Measurements from ENCODE around the gene PIPOX. TPM values are rescaled to one million over a fixed set of nuclear protein-coding genes. Genes with fewer than 3 reads are reported as not detected.

The PIPOX gene
- total RNA-seq, 1 donor from 2014 or later, result 0.29 TPM

- Histone ChIP-seq H3K36me3 (ENCODE audit: control insufficient read depth, insufficient read depth, low read length) (no peaks in the 10 kb centered on the region), H3K27me3 (ENCODE audit: control insufficient read depth, insufficient read depth, low read length) (peaks cover 21% of the 10 kb centered on the region), H3K4me3 (ENCODE audit: low read depth, low read length) (no peak overlapping the region)
- no peak for TF ChIP-seq CTCF (IDR thresholded peaks at IDR 0.05; ENCODE audit: insufficient read depth, low read length, poor library complexity, severe bottlenecking)
- no peak for DNase-seq (ENCODE audit: low read depth)
These were observed 7.2 kb downstream of the PIPOX start for GRCh38 chr17:29050176-29050575.

GRCh38 chr17:29051194-29051593, 8.3 kb downstream of the PIPOX start:
- no peak for TF ChIP-seq CTCF (IDR thresholded peaks at IDR 0.05; ENCODE audit: insufficient read depth, low read length, poor library complexity, severe bottlenecking)
- no peak overlapping the region for H3K4me3 ChIP-seq (ENCODE audit: low read depth, low read length)
- no peak for DNase-seq (ENCODE audit: low read depth)
- H3K27me3 ChIP-seq (ENCODE audit: control insufficient read depth, insufficient read depth, low read length), result peaks cover 28% of the 10 kb centered on the region
- H3K36me3 ChIP-seq (ENCODE audit: control insufficient read depth, insufficient read depth, low read length), result no peaks in the 10 kb centered on the region

GRCh38 chr17:29051731-29052130, 8.8 kb downstream of the PIPOX start:
- H3K4me3 ChIP-seq (ENCODE audit: low read depth, low read length), result no peak overlapping the region
- no peaks in the 10 kb centered on the region for H3K36me3 ChIP-seq (ENCODE audit: control insufficient read depth, insufficient read depth, low read length)
- no peak for DNase-seq (ENCODE audit: low read depth)
- no peak for TF ChIP-seq CTCF (IDR thresholded peaks at IDR 0.05; ENCODE audit: insufficient read depth, low read length, poor library complexity, severe bottlenecking)
- H3K27me3 ChIP-seq (ENCODE audit: control insufficient read depth, insufficient read depth, low read length), result peaks cover 27% of the 10 kb centered on the region

- Histone ChIP-seq H3K36me3 (ENCODE audit: control insufficient read depth, insufficient read depth, low read length) (no peaks in the 10 kb centered on the region), H3K4me3 (ENCODE audit: low read depth, low read length) (no peak overlapping the region), H3K27me3 (ENCODE audit: control insufficient read depth, insufficient read depth, low read length) (peaks cover 21% of the 10 kb centered on the region)
- no peak for DNase-seq (ENCODE audit: low read depth)
- no peak for TF ChIP-seq CTCF (IDR thresholded peaks at IDR 0.05; ENCODE audit: insufficient read depth, low read length, poor library complexity, severe bottlenecking)
These were observed 11.9 kb downstream of the PIPOX start for GRCh38 chr17:29054835-29055234.

DNA sequence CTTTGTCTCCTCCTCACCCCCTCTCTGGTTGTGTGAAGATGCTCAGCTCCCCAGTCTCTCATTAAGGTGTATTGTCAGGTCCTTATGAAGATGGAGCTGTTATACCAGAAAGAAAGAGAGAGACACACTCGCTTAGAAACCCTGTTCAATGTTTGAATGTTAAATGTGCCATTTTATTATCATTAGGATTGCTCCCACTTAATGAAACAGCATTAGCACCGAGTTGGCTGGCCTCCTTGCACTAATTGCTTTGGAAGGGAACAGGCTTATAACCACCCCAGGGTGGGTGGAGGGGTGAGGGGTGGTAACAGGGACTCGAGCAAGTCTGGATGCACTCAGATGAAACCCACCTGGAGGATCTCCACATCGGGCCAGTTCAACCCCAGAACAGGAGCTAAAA, 14.4 kb downstream of the PIPOX start:
- no peak for TF ChIP-seq CTCF (IDR thresholded peaks at IDR 0.05; ENCODE audit: insufficient read depth, low read length, poor library complexity, severe bottlenecking)
- H3K4me3 ChIP-seq (ENCODE audit: low read depth, low read length), result no peak overlapping the region
- no peak for DNase-seq (ENCODE audit: low read depth)
- H3K36me3 ChIP-seq (ENCODE audit: control insufficient read depth, insufficient read depth, low read length), result no peaks in the 10 kb centered on the region
- peaks cover 19% of the 10 kb centered on the region for H3K27me3 ChIP-seq (ENCODE audit: control insufficient read depth, insufficient read depth, low read length)

GRCh38 chr17:29058391-29058790, 15.4 kb downstream of the PIPOX start:
- TF ChIP-seq CTCF (IDR thresholded peaks at IDR 0.05; ENCODE audit: insufficient read depth, low read length, poor library complexity, severe bottlenecking), result no peak
- Histone ChIP-seq H3K4me3 (ENCODE audit: low read depth, low read length) (no peak overlapping the region), H3K27me3 (ENCODE audit: control insufficient read depth, insufficient read depth, low read length) (peaks cover 16% of the 10 kb centered on the region), H3K36me3 (ENCODE audit: control insufficient read depth, insufficient read depth, low read length) (no peaks in the 10 kb centered on the region)
- no peak for DNase-seq (ENCODE audit: low read depth)
